Amniotic stem cell (primary cell): ENCODE measurements around the gene TBX20.
"Not testable (repeated sequence)": the region's sequence is repeated elsewhere in the genome, so short reads cannot be mapped to it uniquely, and the experiment has no call there.

Experiments used
- DNase-seq: peaks from one replicate; lab custom pipeline; 2025; lab: John Stamatoyannopoulos, UW

TBX20 gene

GRCh38 chr7:35255443-35256255 is 1.7 kb upstream of the TBX20 start:
- DNase-seq, result no peak

- no peak for DNase-seq
Observed at GRCh38 chr7:35254496-35255442, 869 bp upstream of the TBX20 start.

GRCh38 chr7:35253460-35253709 is 515 bp downstream of the TBX20 start:
- DNase-seq, result no peak

GRCh38 chr7:35252612-35253459 is 1.1 kb downstream of the TBX20 start:
- DNase-seq, result no peak

- DNase-seq, result no peak
Observed at GRCh38 chr7:35251606-35252310, 2.1 kb downstream of the TBX20 start.

GRCh38 chr7:35250941-35251340 is 3.0 kb downstream of the TBX20 start:
- no peak for DNase-seq

GRCh38 chr7:35250452-35250851 is 3.4 kb downstream of the TBX20 start:
- DNase-seq, result no peak

GRCh38 chr7:35249537-35249907 is 4.4 kb downstream of the TBX20 start:
- no peak for DNase-seq

- DNase-seq, result no peak
Observed at GRCh38 chr7:35248576-35249536, 5.0 kb downstream of the TBX20 start.

GRCh38 chr7:35246819-35247218 is 7.1 kb downstream of the TBX20 start:
- no peak for DNase-seq

GRCh38 chr7:35241884-35242283 is 12.0 kb downstream of the TBX20 start:
- DNase-seq, result no peak

GRCh38 chr7:35241436-35241835 is 12.5 kb downstream of the TBX20 start:
- DNase-seq, result no peak

GRCh38 chr7:35241008-35241407 is 12.9 kb downstream of the TBX20 start:
- not testable (repeated sequence) for DNase-seq

- not testable (repeated sequence) for DNase-seq
Observed at GRCh38 chr7:35238456-35238855, 15.4 kb downstream of the TBX20 start.

- no peak for DNase-seq
Observed at GRCh38 chr7:35232994-35233393, 20.9 kb downstream of the TBX20 start.

GRCh38 chr7:35231221-35231620 is 22.7 kb downstream of the TBX20 start:
- DNase-seq, result not testable (repeated sequence)

GRCh38 chr7:35229116-35229780 is 24.7 kb downstream of the TBX20 start:
- DNase-seq, result not testable (repeated sequence)

GRCh38 chr7:35228496-35229051 is 25.3 kb downstream of the TBX20 start:
- not testable (repeated sequence) for DNase-seq

- DNase-seq, result not testable (repeated sequence)
Observed at GRCh38 chr7:35227438-35227837, 26.5 kb downstream of the TBX20 start.

GRCh38 chr7:35222445-35222844 is 31.5 kb downstream of the TBX20 start:
- not testable (repeated sequence) for DNase-seq
